GM18499 (cell line): Measurements from ENCODE around the gene ALS2CL.
"Not testable (repeated sequence)": the region's sequence is repeated elsewhere in the genome, so short reads cannot be mapped to it uniquely, and the experiment has no call there.

Experiments
- ATAC-seq: cut with Tn5 transposase; IDR thresholded peaks from one replicate; pipeline ENCODE4 v1.9.1; 2021; ENCODE audit warnings: moderate number of reproducible peaks; ENCODE audit not compliant: insufficient read depth, unreplicated experiment

The ALS2CL gene

GRCh38 chr3:46706771-46707582, 13.5 kb upstream of the ALS2CL start:
- no peak for ATAC-seq

GRCh38 chr3:46705751-46706552, 12.5 kb upstream of the ALS2CL start:
- ATAC-seq, result no peak

- ATAC-seq, result peak; percentile 49
Measured at GRCh38 chr3:46705022-46705530, 11.6 kb upstream of the ALS2CL start.

- ATAC-seq, result not testable (repeated sequence)
Measured at GRCh38 chr3:46704346-46704745, 10.9 kb upstream of the ALS2CL start.

GRCh38 chr3:46703013-46703520, 9.6 kb upstream of the ALS2CL start:
- ATAC-seq, result no peak

- ATAC-seq, result no peak
Measured at GRCh38 chr3:46702246-46703012, 8.9 kb upstream of the ALS2CL start.

- ATAC-seq, result no peak
Measured at GRCh38 chr3:46701181-46701939, 7.9 kb upstream of the ALS2CL start, which contains the start of gene TMIE. Gene TMIE, plus strand, starts transcription at chr3:46701392. Its CDS starts 96 bp downstream, at chr3:46701488.

- no peak for ATAC-seq
Measured at GRCh38 chr3:46700772-46701171, 7.3 kb upstream of the ALS2CL start.

GRCh38 chr3:46699676-46700523, 6.4 kb upstream of the ALS2CL start:
- no peak for ATAC-seq

- ATAC-seq, result no peak
Measured at GRCh38 chr3:46695962-46696894, 2.7 kb upstream of the ALS2CL start.

- no peak for ATAC-seq
Measured at GRCh38 chr3:46695177-46695961, 1.9 kb upstream of the ALS2CL start.

- no peak for ATAC-seq
Measured at GRCh38 chr3:46694520-46694919, 1.0 kb upstream of the ALS2CL start.

GRCh38 chr3:46693892-46694226, 380 bp upstream of the ALS2CL start:
- ATAC-seq, result no peak

GRCh38 chr3:46692566-46692990, 901 bp downstream of the ALS2CL start:
- ATAC-seq, result no peak

- ATAC-seq, result no peak
Measured at GRCh38 chr3:46690798-46691197, 2.7 kb downstream of the ALS2CL start.

GRCh38 chr3:46685446-46685845, 8.0 kb downstream of the ALS2CL start:
- ATAC-seq, result no peak

GRCh38 chr3:46684891-46685290, 8.6 kb downstream of the ALS2CL start:
- no peak for ATAC-seq
